HEK293 (cell line): ENCODE data around the gene ACAP1.

Experiments used
- ATF2 ChIP-seq: fragments of 450-650 bp; formaldehyde crosslinking; IDR thresholded peaks from 2 replicates; pipeline ENCODE4 v1.5.1; 2016; ENCODE audit warnings: missing biosample characterization, missing genetic modification characterization, low read depth
- CTCF ChIP-seq: fragments of 450-650 bp; formaldehyde crosslinking; IDR thresholded peaks from 2 replicates; pipeline ENCODE4 v1.5.1; 2016; ENCODE audit warnings: missing biosample characterization, missing genetic modification characterization
- ZNF302 ChIP-seq: fragments of 450-650 bp; formaldehyde crosslinking; IDR thresholded peaks from 2 replicates; pipeline ENCODE4 v1.5.1; 2016; ENCODE audit warnings: missing biosample characterization, missing genetic modification characterization, low read depth
- ZNF768 ChIP-seq: fragments of 450-650 bp; formaldehyde crosslinking; IDR thresholded peaks from 2 replicates; pipeline ENCODE4 v1.5.1; 2018; ENCODE audit warnings: missing biosample characterization, mild to moderate bottlenecking, missing genetic modification characterization

DNA sequence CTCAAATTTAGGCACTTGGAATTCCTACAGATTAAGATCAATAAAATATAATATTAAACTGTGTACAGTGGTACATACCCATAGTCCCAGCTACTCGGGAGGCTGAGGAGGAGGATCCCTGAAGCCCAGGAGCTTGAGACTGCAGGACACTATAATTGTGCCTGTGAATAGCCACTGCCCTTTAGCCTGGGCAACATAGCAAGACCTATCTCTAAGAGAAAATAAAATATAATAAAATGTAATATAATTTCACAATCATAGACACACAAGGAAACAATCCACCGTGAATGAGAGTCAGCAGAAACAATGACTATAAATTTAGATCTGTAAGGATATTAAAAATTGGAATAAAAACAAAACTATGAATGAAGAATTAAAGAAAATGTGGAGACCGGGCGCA lies 34.5 kb downstream of the ACAP1 start:
- TF ChIP-seq ATF2 (tag by site-specific recombination) (no peak), ZNF302 (tag by site-specific recombination) (no peak), CTCF (tag by site-specific recombination) (no peak), ZNF768 (tag by site-specific recombination) (no peak)
